Measurements from ENCODE around the gene TOM1L1.

The TOM1L1 gene

GRCh38 chr17:54969658-54970572 lies 69.3 kb downstream of the TOM1L1 start:
- TF ChIP-seq CTCF (IDR thresholded peaks at IDR 0.05; ENCODE audit: extremely low read depth, insufficient read depth, missing control alignments), result no peak
- DNase-seq (ENCODE audit: low spot score), result no peak
- in situ Hi-C loops (cut with MboI; ENCODE audit: low pct_unique_long_range_greater_than_20kb, low sequenced_read_pairs, unreplicated experiment), result no loop called here

- in situ Hi-C loops (cut with MboI; ENCODE audit: low pct_unique_long_range_greater_than_20kb, low sequenced_read_pairs, unreplicated experiment), result no loop called here
- DNase-seq (ENCODE audit: low spot score), result no peak
- no peak for TF ChIP-seq CTCF (IDR thresholded peaks at IDR 0.05; ENCODE audit: extremely low read depth, insufficient read depth, missing control alignments)
Measured at GRCh38 chr17:54971147-54971546, 70.5 kb downstream of the TOM1L1 start.

- no peak for DNase-seq (ENCODE audit: low spot score)
- TF ChIP-seq CTCF (IDR thresholded peaks at IDR 0.05; ENCODE audit: extremely low read depth, insufficient read depth, missing control alignments), result no peak
- in situ Hi-C loops (cut with MboI; ENCODE audit: low pct_unique_long_range_greater_than_20kb, low sequenced_read_pairs, unreplicated experiment), result no loop called here
Measured at GRCh38 chr17:54971901-54972300, 71.2 kb downstream of the TOM1L1 start.

GRCh38 chr17:54972406-54973138 lies 71.9 kb downstream of the TOM1L1 start:
- in situ Hi-C loops (cut with MboI; ENCODE audit: low pct_unique_long_range_greater_than_20kb, low sequenced_read_pairs, unreplicated experiment), result no loop called here
- no peak for TF ChIP-seq CTCF (IDR thresholded peaks at IDR 0.05; ENCODE audit: extremely low read depth, insufficient read depth, missing control alignments)
- no peak for DNase-seq (ENCODE audit: low spot score)

- no peak for TF ChIP-seq CTCF (IDR thresholded peaks at IDR 0.05; ENCODE audit: extremely low read depth, insufficient read depth, missing control alignments)
- in situ Hi-C loops (cut with MboI; ENCODE audit: low pct_unique_long_range_greater_than_20kb, low sequenced_read_pairs, unreplicated experiment), result loop anchor here (25.0 kb wide), 2 partner anchors 338 to 538 kb away; partner anchors contain the start of gene SMIM36
- no peak for DNase-seq (ENCODE audit: low spot score)
Measured at GRCh38 chr17:54974759-54975158, 74.1 kb downstream of the TOM1L1 start.

GRCh38 chr17:54976316-54976715 lies 75.7 kb downstream of the TOM1L1 start:
- TF ChIP-seq CTCF (IDR thresholded peaks at IDR 0.05; ENCODE audit: extremely low read depth, insufficient read depth, missing control alignments), result no peak
- no peak for DNase-seq (ENCODE audit: low spot score)
- in situ Hi-C loops (cut with MboI; ENCODE audit: low pct_unique_long_range_greater_than_20kb, low sequenced_read_pairs, unreplicated experiment), result loop anchor here (25.0 kb wide), 2 partner anchors 336 to 536 kb away; partner anchors contain the start of gene SMIM36
